ENCODE measurements around the gene DVL2. TPM values are rescaled to one million over a fixed set of nuclear protein-coding genes. Genes with fewer than 3 reads are reported as not detected.

DVL2 gene
- total and polyA plus RNA-seq, 7 donors = 10.0 to 22.1 (median 13.1) TPM

DNA sequence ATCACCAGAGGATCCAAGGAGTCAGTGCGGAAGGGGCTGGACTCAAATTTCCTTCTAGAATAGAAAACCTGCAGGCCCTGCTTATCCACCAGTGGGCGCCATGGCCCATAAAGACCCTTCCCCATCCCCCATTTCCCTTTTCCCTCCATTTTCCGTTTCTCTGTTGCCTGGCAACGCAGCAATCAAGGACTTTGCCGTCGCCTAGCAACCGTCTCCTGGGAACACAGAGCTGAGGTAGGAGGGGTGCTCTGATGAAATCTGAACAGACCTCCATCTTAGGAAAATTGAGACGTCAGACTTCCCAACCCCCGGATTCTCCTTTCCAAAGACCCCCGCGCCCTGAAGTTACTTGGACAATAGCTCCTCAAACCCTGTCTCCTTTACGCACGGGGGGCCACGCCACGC lies 20.4 kb downstream of the DVL2 start:
- peak in 2 of 4 donors; percentile 1 to 12 for ATAC-seq
- Histone ChIP-seq H3K36me3 (ENCODE audit: insufficient read depth in 1 of 2, low read depth in 1 of 2) (no peaks in the 10 kb centered on the region), H3K4me1 (peaks cover 4% of the 10 kb centered on the region), H3K27me3 (ENCODE audit: insufficient read depth in 3 of 3, low read length in 2 of 3) (peaks cover 0 to 22% (median 1%) of the 10 kb centered on the region in 3 donors), H3K9me3 (no peaks in the 10 kb centered on the region), H3K4me3 (peak overlapping the region; percentile 71), H3K27ac (no peak overlapping the region)
- TF ChIP-seq, protein P1, sequence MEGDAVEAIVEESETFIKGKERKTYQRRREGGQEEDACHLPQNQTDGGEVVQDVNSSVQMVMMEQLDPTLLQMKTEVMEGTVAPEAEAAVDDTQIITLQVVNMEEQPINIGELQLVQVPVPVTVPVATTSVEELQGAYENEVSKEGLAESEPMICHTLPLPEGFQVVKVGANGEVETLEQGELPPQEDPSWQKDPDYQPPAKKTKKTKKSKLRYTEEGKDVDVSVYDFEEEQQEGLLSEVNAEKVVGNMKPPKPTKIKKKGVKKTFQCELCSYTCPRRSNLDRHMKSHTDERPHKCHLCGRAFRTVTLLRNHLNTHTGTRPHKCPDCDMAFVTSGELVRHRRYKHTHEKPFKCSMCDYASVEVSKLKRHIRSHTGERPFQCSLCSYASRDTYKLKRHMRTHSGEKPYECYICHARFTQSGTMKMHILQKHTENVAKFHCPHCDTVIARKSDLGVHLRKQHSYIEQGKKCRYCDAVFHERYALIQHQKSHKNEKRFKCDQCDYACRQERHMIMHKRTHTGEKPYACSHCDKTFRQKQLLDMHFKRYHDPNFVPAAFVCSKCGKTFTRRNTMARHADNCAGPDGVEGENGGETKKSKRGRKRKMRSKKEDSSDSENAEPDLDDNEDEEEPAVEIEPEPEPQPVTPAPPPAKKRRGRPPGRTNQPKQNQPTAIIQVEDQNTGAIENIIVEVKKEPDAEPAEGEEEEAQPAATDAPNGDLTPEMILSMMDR (IDR thresholded peaks at IDR 0.05) = peak; percentile 23
- intact Hi-C loops (cut with DNase I) = no loop called here
- 2 to 5% (median 3%) methylated on average over 15 of the region's 15 CpGs for WGBS, 3 donors
- peak in 1 of 2 donors; percentile 86 for DNase-seq

DNA sequence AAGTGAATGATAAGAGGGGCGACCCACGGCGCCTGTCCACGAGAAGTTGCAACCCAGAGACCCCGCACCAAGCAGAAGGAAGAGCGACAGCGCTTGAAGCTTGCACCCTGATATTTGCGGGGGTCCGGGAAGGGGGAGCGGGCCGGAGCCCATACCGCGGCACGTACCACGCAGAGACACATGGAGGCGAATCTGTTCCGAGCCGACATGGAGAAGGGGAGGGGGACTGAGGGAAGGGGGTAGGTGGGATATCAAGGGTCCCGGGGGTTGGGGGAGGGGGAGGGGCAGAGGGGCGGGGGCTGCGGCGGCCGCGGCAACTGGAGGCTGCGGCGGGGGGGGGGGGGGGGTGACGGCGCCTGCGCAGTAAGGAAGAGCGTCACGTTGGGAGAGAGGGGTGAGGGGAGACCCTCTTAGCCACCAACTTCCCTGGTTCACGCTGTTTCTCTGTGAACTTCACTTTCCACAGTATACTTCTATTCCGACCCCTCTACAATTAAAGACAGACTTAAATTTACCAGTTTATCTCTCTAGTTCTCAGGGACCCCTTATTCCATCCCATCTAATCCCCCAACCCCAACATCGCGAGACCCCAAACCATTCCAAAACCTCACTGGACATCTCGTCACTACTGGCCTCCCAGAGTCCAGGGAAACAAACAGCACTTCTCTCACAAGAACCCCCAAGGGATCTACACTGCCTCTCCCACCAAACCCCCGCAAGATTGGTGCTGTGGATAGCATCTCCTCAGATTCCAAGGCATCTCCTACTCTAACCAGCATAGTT lies 22.6 kb downstream of the DVL2 start:
- intact Hi-C loops (cut with DNase I) = no loop called here
- no peak overlapping the region for H3K27ac ChIP-seq
- H3K9me3 ChIP-seq = no peaks in the 10 kb centered on the region
- H3K4me1 ChIP-seq = peaks cover 4% of the 10 kb centered on the region
- ATAC-seq (no peak), DNase-seq (peak; percentile 10 to 27)
- H3K4me3 ChIP-seq = no peak overlapping the region
- H3K27me3 ChIP-seq (ENCODE audit: insufficient read depth in 3 of 3, low read length in 2 of 3) = peaks cover 0 to 22% (median 3%) of the 10 kb centered on the region in 3 donors
- WGBS, 3 donors = 32 to 43% (median 32%) methylated on average over 15 to 37 of the region's 37 CpGs
- no peaks in the 10 kb centered on the region for H3K36me3 ChIP-seq (ENCODE audit: insufficient read depth in 1 of 2, low read depth in 1 of 2)
- TF ChIP-seq, protein P1 (IDR thresholded peaks at IDR 0.05) = no peak

GRCh38 chr17:7208754-7209460 lies 25.4 kb downstream of the DVL2 start:
- TF ChIP-seq, protein P1 (IDR thresholded peaks at IDR 0.05) = no peak
- Histone ChIP-seq H3K27ac (no peak overlapping the region), H3K4me3 (no peak overlapping the region), H3K9me3 (no peaks in the 10 kb centered on the region), H3K4me1 (peaks cover 7% of the 10 kb centered on the region), H3K27me3 (ENCODE audit: insufficient read depth in 3 of 3, low read length in 2 of 3) (peaks cover 0 to 36% (median 3%) of the 10 kb centered on the region in 3 donors), H3K36me3 (ENCODE audit: insufficient read depth in 1 of 2, low read depth in 1 of 2) (no peaks in the 10 kb centered on the region)
- intact Hi-C loops (cut with DNase I) = no loop called here
- ATAC-seq (no peak), DNase-seq (no peak)
- WGBS, 3 donors = 82 to 90% (median 86%) methylated on average over 9 of the region's 9 CpGs

DNA sequence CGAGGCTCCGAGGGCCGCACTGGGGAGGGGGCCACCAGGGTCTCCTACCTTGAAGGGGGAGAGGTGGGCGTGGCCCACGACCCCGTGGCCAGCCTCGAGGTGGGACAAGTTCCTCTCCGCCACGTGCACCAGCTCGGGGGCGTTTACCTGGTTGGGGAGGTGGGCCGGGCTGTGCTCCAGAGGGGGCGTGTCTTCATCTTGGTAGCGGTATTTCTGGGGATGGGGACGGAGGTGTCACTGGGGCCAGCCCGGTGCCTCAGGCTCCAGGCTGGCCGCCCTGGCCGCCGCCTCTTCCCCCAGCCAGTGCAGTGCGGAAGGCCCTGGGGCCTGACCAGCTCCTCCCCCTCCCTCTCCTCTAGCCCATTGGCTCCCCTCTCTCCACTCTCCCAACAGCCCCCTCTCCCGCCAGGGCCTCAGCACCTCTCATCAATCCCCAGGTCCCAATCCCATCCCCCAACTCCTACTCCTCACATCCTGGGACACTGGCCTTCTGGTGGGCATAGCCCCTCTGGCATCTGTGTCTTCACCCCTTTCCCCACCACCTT lies 26.2 kb downstream of the DVL2 start:
- Histone ChIP-seq H3K36me3 (ENCODE audit: insufficient read depth in 1 of 2, low read depth in 1 of 2) (no peaks in the 10 kb centered on the region), H3K4me1 (peaks cover 7% of the 10 kb centered on the region), H3K27ac (no peak overlapping the region), H3K9me3 (no peaks in the 10 kb centered on the region), H3K4me3 (no peak overlapping the region), H3K27me3 (ENCODE audit: insufficient read depth in 3 of 3, low read length in 2 of 3) (peaks cover 0 to 29% (median 3%) of the 10 kb centered on the region in 3 donors)
- ATAC-seq (no peak), DNase-seq (no peak)
- TF ChIP-seq, protein P1 (IDR thresholded peaks at IDR 0.05) = no peak
- 56 to 67% (median 58%) methylated on average over 17 to 21 of the region's 21 CpGs for WGBS, 3 donors
- intact Hi-C loops (cut with DNase I) = no loop called here
